SK-N-SH treated with all-trans-retinoic acid at 6 μM for 48 hours (cell line): ENCODE data around the gene RNF17.

ENCODE experiments used
- ATAC-seq: fragments of 200-7000 bp; cut with Tn5 transposase; 3 replicates; pipeline ENCODE4 v1.9.1; 2020; ENCODE audit warnings: mild to moderate bottlenecking, moderate library complexity
- ARNTL ChIP-seq: fragments of 450-650 bp; formaldehyde crosslinking; IDR thresholded peaks from 2 replicates; pipeline ENCODE4 v1.5.0; 2020; ENCODE audit warnings: low read depth, mild to moderate bottlenecking, moderate library complexity, borderline replicate concordance
- BACH2 ChIP-seq: fragments of 250-450 bp; sonication (Bioruptor Pico); IDR thresholded peaks from 2 replicates; pipeline ENCODE4 v1.9.0; 2021; ENCODE audit warnings: mild to moderate bottlenecking, borderline replicate concordance
- CREB5 ChIP-seq: fragments of 250-450 bp; sonication (Bioruptor Pico); IDR thresholded peaks from 2 replicates; pipeline ENCODE4 v1.5.1; 2020; ENCODE audit warnings: low read depth, mild to moderate bottlenecking, moderate library complexity
- CSDC2 ChIP-seq: fragments of 250-450 bp; sonication (Bioruptor Pico); IDR thresholded peaks from 2 replicates; pipeline ENCODE4 v1.5.0; 2020; ENCODE audit warnings: mild to moderate bottlenecking, moderate library complexity
- ESRRG ChIP-seq: fragments of 250-450 bp; sonication (Bioruptor Pico); IDR thresholded peaks from 2 replicates; pipeline ENCODE4 v1.6.1; 2021; ENCODE audit warnings: mild to moderate bottlenecking
- GLIS3 ChIP-seq: fragments of 250-450 bp; sonication (Bioruptor Pico); IDR thresholded peaks from 2 replicates; pipeline ENCODE4 v1.5.0; 2020; ENCODE audit warnings: mild to moderate bottlenecking, moderate library complexity
- ISL1 ChIP-seq: fragments of 250-450 bp; sonication (Bioruptor Pico); IDR thresholded peaks from 2 replicates; pipeline ENCODE4 v2.1.2; 2022; ENCODE audit warnings: mild to moderate bottlenecking, moderate library complexity
- OSR1 ChIP-seq: fragments of 250-450 bp; sonication (Bioruptor Pico); IDR thresholded peaks from 2 replicates; pipeline ENCODE4 v1.8.0; 2022; ENCODE audit warnings: moderate library complexity, mild to moderate bottlenecking, inconsistent platforms
- PPARA ChIP-seq: fragments of 250-450 bp; sonication (Bioruptor Pico); IDR thresholded peaks from 2 replicates; pipeline ENCODE4 v1.5.0; 2020; ENCODE audit warnings: mild to moderate bottlenecking, borderline replicate concordance
- RARB ChIP-seq: fragments of 250-450 bp; sonication (Bioruptor Pico); IDR thresholded peaks from 2 replicates; pipeline ENCODE4 v1.8.0; 2021; ENCODE audit warnings: mild to moderate bottlenecking, moderate library complexity
- SNAI2 ChIP-seq: fragments of 250-450 bp; sonication (Bioruptor Pico); IDR thresholded peaks from 2 replicates; pipeline ENCODE4 v1.5.0; 2020; ENCODE audit warnings: mild to moderate bottlenecking, moderate library complexity
- TOX ChIP-seq: fragments of 250-450 bp; sonication (Bioruptor Pico); IDR thresholded peaks from 2 replicates; pipeline ENCODE4 v1.8.0; 2021; ENCODE audit warnings: mild to moderate bottlenecking, moderate library complexity, borderline replicate concordance
- ZC3H10 ChIP-seq: fragments of 250-450 bp; sonication (Bioruptor Pico); IDR thresholded peaks from 2 replicates; pipeline ENCODE4 v1.5.1; 2021; ENCODE audit warnings: mild to moderate bottlenecking, moderate library complexity
- ZFP3 ChIP-seq: fragments of 250-450 bp; sonication (Bioruptor Pico); IDR thresholded peaks from 2 replicates; pipeline ENCODE4 v1.5.0; 2020; ENCODE audit warnings: mild to moderate bottlenecking, moderate library complexity
- ZFP30 ChIP-seq: fragments of 450-650 bp; formaldehyde crosslinking; IDR thresholded peaks from 2 replicates; pipeline ENCODE4 v1.5.0; 2022; ENCODE audit warnings: mild to moderate bottlenecking, moderate library complexity
- ZNF565 ChIP-seq: fragments of 450-650 bp; formaldehyde crosslinking; conservative IDR thresholded peaks from 2 replicates; pipeline ENCODE4 v1.5.0; 2020; ENCODE audit warnings: low read depth, mild to moderate bottlenecking, moderate library complexity
- ZNF8 ChIP-seq: fragments of 450-650 bp; formaldehyde crosslinking; IDR thresholded peaks from 2 replicates; pipeline ENCODE4 v1.5.0; 2020; ENCODE audit warnings: mild to moderate bottlenecking, moderate library complexity
- TF ChIP-seq, protein P1 (sequence below): fragments of 250-450 bp; sonication (Bioruptor Pico); IDR thresholded peaks from 2 replicates; pipeline ENCODE4 v1.8.0; 2021; ENCODE audit warnings: low read depth, mild to moderate bottlenecking, moderate library complexity, borderline replicate concordance
- TF ChIP-seq, protein P2 (sequence below): fragments of 250-450 bp; sonication (Bioruptor Pico); IDR thresholded peaks from 2 replicates; pipeline ENCODE4 v1.8.0; 2020; ENCODE audit warnings: mild to moderate bottlenecking, moderate library complexity, borderline replicate concordance
- TF ChIP-seq, protein P3 (sequence below): fragments of 250-450 bp; sonication (Bioruptor Pico); IDR thresholded peaks from 2 replicates; pipeline ENCODE4 v1.5.0; 2020; ENCODE audit warnings: mild to moderate bottlenecking, moderate library complexity

RNF17 gene

DNA sequence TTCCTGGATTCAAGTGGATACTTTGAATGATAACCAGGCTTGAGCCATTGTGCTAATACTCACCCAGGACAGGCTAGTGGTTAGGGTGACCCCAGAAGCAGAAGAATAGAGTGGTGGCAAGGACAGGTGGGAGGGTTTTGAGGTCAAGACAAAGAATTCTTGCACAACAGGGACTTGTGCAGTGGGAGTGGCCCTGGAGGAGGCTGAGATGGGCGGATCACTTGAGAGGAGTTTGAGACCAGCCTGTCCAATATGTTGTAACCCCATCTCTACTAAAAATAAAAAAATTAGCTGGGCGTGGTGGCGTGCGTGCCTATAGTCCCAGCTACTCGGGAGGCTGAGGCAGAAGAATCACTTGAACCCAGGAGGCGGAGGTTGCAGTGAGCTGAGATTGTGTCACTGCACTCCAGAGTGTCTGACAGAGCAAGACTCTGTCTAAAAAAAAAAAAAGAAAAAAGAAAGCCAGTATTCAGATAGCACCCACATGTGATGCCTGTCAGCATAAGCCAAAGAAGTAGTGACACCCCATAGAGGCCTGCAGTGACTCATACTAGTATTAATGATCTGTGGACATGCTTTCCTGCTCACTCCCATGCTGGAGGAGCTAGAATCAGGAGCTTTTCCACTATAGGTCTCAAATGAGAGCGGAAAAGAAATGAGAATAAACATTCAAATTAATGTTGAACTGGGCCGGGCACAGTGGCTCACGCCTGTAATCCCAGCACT lies 78.7 kb downstream of the RNF17 start:
- TF ChIP-seq CREB5 (CRISPR knock-in tag) (no peak), GLIS3 (CRISPR knock-in tag) (no peak), ZNF565 (no peak), ARNTL (CRISPR knock-in tag) (no peak), ZC3H10 (no peak), PPARA (CRISPR knock-in tag) (no peak), BACH2 (no peak), ISL1 (no peak), ZFP3 (CRISPR knock-in tag) (no peak)
- no peak for ATAC-seq

DNA sequence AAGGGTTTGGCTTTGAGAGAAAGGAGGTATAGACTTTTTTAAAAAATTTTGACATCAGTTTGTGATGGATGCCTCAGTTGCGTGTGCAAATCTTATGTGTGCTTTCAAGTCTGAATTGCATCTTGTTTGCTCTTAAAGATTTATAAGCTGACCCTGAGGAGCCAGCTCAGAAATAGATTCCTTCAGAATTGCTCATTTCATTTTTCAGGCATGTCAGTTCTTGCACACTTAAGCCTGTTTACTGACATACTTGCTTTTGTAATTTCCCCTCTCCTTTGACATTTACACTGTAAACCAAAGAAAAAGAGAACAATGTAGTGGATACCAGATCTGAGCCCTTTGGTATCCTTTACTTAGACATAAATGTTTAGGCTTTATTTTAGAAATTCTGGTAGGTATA lies 87.6 kb downstream of the RNF17 start:
- no peak for TF ChIP-seq ZFP30 (CRISPR knock-in tag)
- TF ChIP-seq, protein P1, sequence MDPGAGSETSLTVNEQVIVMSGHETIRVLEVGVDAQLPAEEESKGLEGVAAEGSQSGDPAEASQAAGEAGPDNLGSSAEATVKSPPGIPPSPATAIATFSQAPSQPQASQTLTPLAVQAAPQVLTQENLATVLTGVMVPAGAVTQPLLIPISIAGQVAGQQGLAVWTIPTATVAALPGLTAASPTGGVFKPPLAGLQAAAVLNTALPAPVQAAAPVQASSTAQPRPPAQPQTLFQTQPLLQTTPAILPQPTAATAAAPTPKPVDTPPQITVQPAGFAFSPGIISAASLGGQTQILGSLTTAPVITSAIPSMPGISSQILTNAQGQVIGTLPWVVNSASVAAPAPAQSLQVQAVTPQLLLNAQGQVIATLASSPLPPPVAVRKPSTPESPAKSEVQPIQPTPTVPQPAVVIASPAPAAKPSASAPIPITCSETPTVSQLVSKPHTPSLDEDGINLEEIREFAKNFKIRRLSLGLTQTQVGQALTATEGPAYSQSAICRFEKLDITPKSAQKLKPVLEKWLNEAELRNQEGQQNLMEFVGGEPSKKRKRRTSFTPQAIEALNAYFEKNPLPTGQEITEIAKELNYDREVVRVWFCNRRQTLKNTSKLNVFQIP (CRISPR knock-in tag): no peak
- TF ChIP-seq, all 23 proteins: peak for 0
- no peak for ATAC-seq

DNA sequence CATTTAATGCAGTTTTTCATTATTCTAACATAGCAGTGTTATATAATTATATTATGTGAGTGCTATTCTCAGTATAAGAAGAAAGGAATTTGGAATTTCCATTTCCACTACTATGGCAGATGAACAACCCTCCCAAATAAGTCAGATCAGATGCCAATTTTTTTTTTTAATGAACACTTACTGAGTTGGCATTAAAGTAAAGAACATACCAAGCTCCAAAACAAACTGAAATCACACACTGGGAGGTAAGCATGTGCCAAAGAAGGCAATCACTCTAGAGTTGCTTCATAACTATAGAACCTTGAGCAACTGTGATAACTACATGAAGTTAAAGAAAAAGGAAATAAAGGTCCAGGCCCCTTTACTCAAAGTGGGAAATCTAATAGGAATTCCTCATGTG lies 90.3 kb downstream of the RNF17 start:
- ATAC-seq: no peak
- TF ChIP-seq, protein P2, sequence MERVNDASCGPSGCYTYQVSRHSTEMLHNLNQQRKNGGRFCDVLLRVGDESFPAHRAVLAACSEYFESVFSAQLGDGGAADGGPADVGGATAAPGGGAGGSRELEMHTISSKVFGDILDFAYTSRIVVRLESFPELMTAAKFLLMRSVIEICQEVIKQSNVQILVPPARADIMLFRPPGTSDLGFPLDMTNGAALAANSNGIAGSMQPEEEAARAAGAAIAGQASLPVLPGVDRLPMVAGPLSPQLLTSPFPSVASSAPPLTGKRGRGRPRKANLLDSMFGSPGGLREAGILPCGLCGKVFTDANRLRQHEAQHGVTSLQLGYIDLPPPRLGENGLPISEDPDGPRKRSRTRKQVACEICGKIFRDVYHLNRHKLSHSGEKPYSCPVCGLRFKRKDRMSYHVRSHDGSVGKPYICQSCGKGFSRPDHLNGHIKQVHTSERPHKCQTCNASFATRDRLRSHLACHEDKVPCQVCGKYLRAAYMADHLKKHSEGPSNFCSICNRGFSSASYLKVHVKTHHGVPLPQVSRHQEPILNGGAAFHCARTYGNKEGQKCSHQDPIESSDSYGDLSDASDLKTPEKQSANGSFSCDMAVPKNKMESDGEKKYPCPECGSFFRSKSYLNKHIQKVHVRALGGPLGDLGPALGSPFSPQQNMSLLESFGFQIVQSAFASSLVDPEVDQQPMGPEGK (CRISPR knock-in tag): no peak
- TF ChIP-seq CREB5 (CRISPR knock-in tag) (no peak), ESRRG (no peak), ZC3H10 (no peak), SNAI2 (no peak), ZNF565 (no peak), BACH2 (no peak), OSR1 (no peak), PPARA (CRISPR knock-in tag) (no peak)
- TF ChIP-seq, protein P1 (CRISPR knock-in tag): no peak

DNA sequence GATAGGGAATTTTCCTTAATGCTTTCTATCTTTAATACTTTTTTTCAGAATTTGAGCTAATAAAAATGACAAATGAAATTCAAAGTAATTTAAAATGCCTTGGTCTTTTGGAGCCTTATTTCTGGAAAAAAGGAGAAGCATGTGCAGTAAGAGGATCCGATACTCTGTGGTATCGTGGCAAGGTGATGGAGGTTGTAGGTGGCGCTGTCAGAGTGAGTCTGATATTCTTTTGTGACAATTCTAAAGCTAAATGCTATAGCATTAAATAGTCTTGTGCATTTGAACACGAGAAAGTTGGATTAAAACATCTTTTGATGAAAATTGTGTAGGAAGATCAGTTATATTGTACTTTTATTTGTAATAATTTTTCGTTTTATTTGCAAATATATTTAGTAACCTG lies 95.0 kb downstream of the RNF17 start:
- ATAC-seq: no peak
- TF ChIP-seq TOX (CRISPR knock-in tag): no peak
- TF ChIP-seq CSDC2: no peak
- TF ChIP-seq ESRRG: no peak
- TF ChIP-seq, protein P3, sequence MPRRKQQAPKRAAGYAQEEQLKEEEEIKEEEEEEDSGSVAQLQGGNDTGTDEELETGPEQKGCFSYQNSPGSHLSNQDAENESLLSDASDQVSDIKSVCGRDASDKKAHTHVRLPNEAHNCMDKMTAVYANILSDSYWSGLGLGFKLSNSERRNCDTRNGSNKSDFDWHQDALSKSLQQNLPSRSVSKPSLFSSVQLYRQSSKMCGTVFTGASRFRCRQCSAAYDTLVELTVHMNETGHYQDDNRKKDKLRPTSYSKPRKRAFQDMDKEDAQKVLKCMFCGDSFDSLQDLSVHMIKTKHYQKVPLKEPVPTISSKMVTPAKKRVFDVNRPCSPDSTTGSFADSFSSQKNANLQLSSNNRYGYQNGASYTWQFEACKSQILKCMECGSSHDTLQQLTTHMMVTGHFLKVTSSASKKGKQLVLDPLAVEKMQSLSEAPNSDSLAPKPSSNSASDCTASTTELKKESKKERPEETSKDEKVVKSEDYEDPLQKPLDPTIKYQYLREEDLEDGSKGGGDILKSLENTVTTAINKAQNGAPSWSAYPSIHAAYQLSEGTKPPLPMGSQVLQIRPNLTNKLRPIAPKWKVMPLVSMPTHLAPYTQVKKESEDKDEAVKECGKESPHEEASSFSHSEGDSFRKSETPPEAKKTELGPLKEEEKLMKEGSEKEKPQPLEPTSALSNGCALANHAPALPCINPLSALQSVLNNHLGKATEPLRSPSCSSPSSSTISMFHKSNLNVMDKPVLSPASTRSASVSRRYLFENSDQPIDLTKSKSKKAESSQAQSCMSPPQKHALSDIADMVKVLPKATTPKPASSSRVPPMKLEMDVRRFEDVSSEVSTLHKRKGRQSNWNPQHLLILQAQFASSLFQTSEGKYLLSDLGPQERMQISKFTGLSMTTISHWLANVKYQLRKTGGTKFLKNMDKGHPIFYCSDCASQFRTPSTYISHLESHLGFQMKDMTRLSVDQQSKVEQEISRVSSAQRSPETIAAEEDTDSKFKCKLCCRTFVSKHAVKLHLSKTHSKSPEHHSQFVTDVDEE: no peak
- no peak for TF ChIP-seq ZC3H10
- no peak for TF ChIP-seq ISL1
- TF ChIP-seq, protein P2 (CRISPR knock-in tag): no peak
- no peak for TF ChIP-seq BACH2
- TF ChIP-seq ZNF8 (CRISPR knock-in tag): no peak
- TF ChIP-seq ZFP30 (CRISPR knock-in tag): no peak
- no peak for TF ChIP-seq SNAI2
- TF ChIP-seq PPARA (CRISPR knock-in tag): no peak
- no peak for TF ChIP-seq RARB (CRISPR knock-in tag)
- no peak for TF ChIP-seq OSR1
- TF ChIP-seq, protein P1 (CRISPR knock-in tag): no peak
